ENCODE results near the gene YPEL3.

- TF ChIP-seq CTCF (IDR thresholded peaks at IDR 0.05) (no peak), POLR2A (IDR thresholded peaks at IDR 0.05) (no peak), POLR2AphosphoS5 (IDR thresholded peaks at IDR 0.05) (no peak)
These were observed 29.0 kb upstream of the YPEL3 start for GRCh38 chr16:30124985-30125379.
